Activated effector memory CD4-positive, alpha-beta T cell treated with anti-CD3 and anti-CD28 coated beads, Interleukin-2, amount 50 U/mL, for 16 hours (primary cell): Measurements from ENCODE around the gene AJAP1.
"Not testable (repeated sequence)": the region's sequence is repeated elsewhere in the genome, so short reads cannot be mapped to it uniquely, and the experiment has no call there.

ENCODE experiments used
- DNase-seq: peaks from one replicate; pipeline ENCODE4 v3.0.0-alpha.2; 2020

The AJAP1 gene

GRCh38 chr1:4653796-4654725 is at the start of gene AJAP1:
Gene AJAP1, plus strand, starts transcription at chr1:4654609. Its CDS starts 817 bp downstream, at chr1:4655426.
- DNase-seq: no peak

GRCh38 chr1:4605158-4605557 is 49.3 kb upstream of the AJAP1 start:
- DNase-seq: no peak

GRCh38 chr1:4611563-4612341 is 42.7 kb upstream of the AJAP1 start:
- DNase-seq: no peak

GRCh38 chr1:4612991-4613390 is 41.4 kb upstream of the AJAP1 start:
- DNase-seq: no peak

GRCh38 chr1:4613606-4614370 is 40.6 kb upstream of the AJAP1 start:
- DNase-seq: no peak

GRCh38 chr1:4614371-4615137 is 39.9 kb upstream of the AJAP1 start:
- no peak for DNase-seq

- DNase-seq: no peak
Measured at GRCh38 chr1:4615138-4615470, 39.3 kb upstream of the AJAP1 start.

- no peak for DNase-seq
Measured at GRCh38 chr1:4615501-4615900, 38.9 kb upstream of the AJAP1 start.

GRCh38 chr1:4616831-4617465 is 37.5 kb upstream of the AJAP1 start:
- DNase-seq: no peak

GRCh38 chr1:4617506-4617905 is 36.9 kb upstream of the AJAP1 start:
- DNase-seq: no peak

- not testable (repeated sequence) for DNase-seq
Measured at GRCh38 chr1:4618827-4619226, 35.6 kb upstream of the AJAP1 start.

GRCh38 chr1:4621646-4622045 is 32.8 kb upstream of the AJAP1 start:
- DNase-seq: no peak

- DNase-seq: no peak
Measured at GRCh38 chr1:4622821-4623220, 31.6 kb upstream of the AJAP1 start.

- no peak for DNase-seq
Measured at GRCh38 chr1:4624141-4624715, 30.2 kb upstream of the AJAP1 start.

- no peak for DNase-seq
Measured at GRCh38 chr1:4624801-4625200, 29.6 kb upstream of the AJAP1 start.

- no peak for DNase-seq
Measured at GRCh38 chr1:4626061-4626460, 28.3 kb upstream of the AJAP1 start.

GRCh38 chr1:4626560-4627319 is 27.7 kb upstream of the AJAP1 start:
- DNase-seq: no peak

GRCh38 chr1:4627353-4627752 is 27.1 kb upstream of the AJAP1 start:
- no peak for DNase-seq

- DNase-seq: no peak
Measured at GRCh38 chr1:4628992-4629391, 25.4 kb upstream of the AJAP1 start.

- DNase-seq: no peak
Measured at GRCh38 chr1:4630561-4630960, 23.8 kb upstream of the AJAP1 start.

GRCh38 chr1:4631321-4631720 is 23.1 kb upstream of the AJAP1 start:
- DNase-seq: no peak
